Cardiac fibroblast (primary cell): Measurements from ENCODE around the gene COX5A.

Experiments
- DNase-seq, 2 donors: peaks; one replicate each; pipeline versions ENCODE4 v3.0.0 to v3.0.0-alpha.2; 2010; ENCODE audit warnings: low read depth in 2 of 2
- H3K4me3 ChIP-seq, 2 donors: replicated peaks in 1 of 2; 1 replicate in 1 of 2; 2 replicates in 1 of 2; pipeline ENCODE4 v1.5.1; 2011; ENCODE audit warnings: low read depth in 2 of 2, low read length in 2 of 2, mild to moderate bottlenecking in 2 of 2, moderate library complexity in 1 of 2
- CTCF ChIP-seq: IDR thresholded peaks from one replicate; pipeline ENCODE4 v1.5.1; 2011; ENCODE audit warnings: low read depth, mild to moderate bottlenecking, low read length, inconsistent platforms

The COX5A gene

GRCh38 chr15:74908635-74909034, 29.2 kb downstream of the COX5A start:
- no peak for DNase-seq
- H3K4me3 ChIP-seq, result no peak overlapping the region
- TF ChIP-seq CTCF, result no peak

- peak in 1 of 2 donors; percentile 17 for DNase-seq
- TF ChIP-seq CTCF, result no peak
- H3K4me3 ChIP-seq, result peak overlapping the region; percentile 85 to 88
Measured at GRCh38 chr15:74907163-74907870, 30.6 kb downstream of the COX5A start.

- H3K4me3 ChIP-seq, result peak within 1 kb of the TSS; percentile 85 to 88
- peak; percentile 88 to 89 for DNase-seq
- TF ChIP-seq CTCF, result no peak
Measured at GRCh38 chr15:74906450-74907162, 31.3 kb downstream of the COX5A start, which contains the start of gene FAM219B. TSS of gene FAM219B (minus strand) at chr15:74906851. CDS start at chr15:74906800, 51 bp downstream.

GRCh38 chr15:74906067-74906449, 31.8 kb downstream of the COX5A start:
- H3K4me3 ChIP-seq, result peak overlapping the region; percentile 85 to 88
- DNase-seq, result peak; percentile 24 to 28
- TF ChIP-seq CTCF, result no peak

- no peak for TF ChIP-seq CTCF
- no peak overlapping the region for H3K4me3 ChIP-seq
- no peak for DNase-seq
Measured at GRCh38 chr15:74904190-74904805, 33.6 kb downstream of the COX5A start.

- H3K4me3 ChIP-seq, result no peak overlapping the region
- TF ChIP-seq CTCF, result no peak
- no peak for DNase-seq
Measured at GRCh38 chr15:74903676-74904075, 34.2 kb downstream of the COX5A start.
